ENCODE data around the gene IFT88. TPM values are rescaled to one million over a fixed set of nuclear protein-coding genes. Genes with fewer than 3 reads are reported as not detected.

The IFT88 gene
- total RNA-seq, 1 experiment from 2014 or later = 12.3 TPM

DNA sequence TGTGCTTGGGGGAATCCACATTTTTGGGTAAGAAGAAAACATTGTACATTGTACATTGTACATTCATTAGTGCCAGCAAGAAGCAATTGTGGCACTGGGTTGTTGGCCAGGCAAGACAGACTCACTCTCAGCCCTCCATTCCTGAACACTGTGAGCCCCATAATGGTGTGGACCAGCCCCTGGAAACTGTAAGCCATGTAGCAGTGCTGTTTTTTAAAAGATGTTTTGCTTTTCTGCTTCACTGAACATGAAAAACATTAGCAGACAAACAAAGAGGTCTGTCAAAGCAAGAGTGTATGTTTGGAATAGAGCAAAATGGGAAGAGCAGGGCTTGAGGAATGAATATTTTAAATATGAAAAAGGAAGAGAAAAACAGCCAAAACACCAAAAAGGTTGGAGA is 97.4 kb downstream of the IFT88 start:
- no peaks in the 10 kb centered on the region for H3K36me3 ChIP-seq (ENCODE audit: control insufficient read depth, insufficient read depth, low read length)
- H3K27me3 ChIP-seq (ENCODE audit: control insufficient read depth, insufficient read depth, low read length) = no peaks in the 10 kb centered on the region
- TF ChIP-seq TCF7L2 (IDR thresholded peaks at IDR 0.05; ENCODE audit: low read depth, low read length) = no peak
- no peak for TF ChIP-seq SIN3A (IDR thresholded peaks at IDR 0.05; ENCODE audit: borderline replicate concordance, insufficient read depth, low read depth, low read length)
- TF ChIP-seq, protein P1, sequence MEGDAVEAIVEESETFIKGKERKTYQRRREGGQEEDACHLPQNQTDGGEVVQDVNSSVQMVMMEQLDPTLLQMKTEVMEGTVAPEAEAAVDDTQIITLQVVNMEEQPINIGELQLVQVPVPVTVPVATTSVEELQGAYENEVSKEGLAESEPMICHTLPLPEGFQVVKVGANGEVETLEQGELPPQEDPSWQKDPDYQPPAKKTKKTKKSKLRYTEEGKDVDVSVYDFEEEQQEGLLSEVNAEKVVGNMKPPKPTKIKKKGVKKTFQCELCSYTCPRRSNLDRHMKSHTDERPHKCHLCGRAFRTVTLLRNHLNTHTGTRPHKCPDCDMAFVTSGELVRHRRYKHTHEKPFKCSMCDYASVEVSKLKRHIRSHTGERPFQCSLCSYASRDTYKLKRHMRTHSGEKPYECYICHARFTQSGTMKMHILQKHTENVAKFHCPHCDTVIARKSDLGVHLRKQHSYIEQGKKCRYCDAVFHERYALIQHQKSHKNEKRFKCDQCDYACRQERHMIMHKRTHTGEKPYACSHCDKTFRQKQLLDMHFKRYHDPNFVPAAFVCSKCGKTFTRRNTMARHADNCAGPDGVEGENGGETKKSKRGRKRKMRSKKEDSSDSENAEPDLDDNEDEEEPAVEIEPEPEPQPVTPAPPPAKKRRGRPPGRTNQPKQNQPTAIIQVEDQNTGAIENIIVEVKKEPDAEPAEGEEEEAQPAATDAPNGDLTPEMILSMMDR (IDR thresholded peaks at IDR 0.05) = no peak
- TF ChIP-seq, protein P2, sequence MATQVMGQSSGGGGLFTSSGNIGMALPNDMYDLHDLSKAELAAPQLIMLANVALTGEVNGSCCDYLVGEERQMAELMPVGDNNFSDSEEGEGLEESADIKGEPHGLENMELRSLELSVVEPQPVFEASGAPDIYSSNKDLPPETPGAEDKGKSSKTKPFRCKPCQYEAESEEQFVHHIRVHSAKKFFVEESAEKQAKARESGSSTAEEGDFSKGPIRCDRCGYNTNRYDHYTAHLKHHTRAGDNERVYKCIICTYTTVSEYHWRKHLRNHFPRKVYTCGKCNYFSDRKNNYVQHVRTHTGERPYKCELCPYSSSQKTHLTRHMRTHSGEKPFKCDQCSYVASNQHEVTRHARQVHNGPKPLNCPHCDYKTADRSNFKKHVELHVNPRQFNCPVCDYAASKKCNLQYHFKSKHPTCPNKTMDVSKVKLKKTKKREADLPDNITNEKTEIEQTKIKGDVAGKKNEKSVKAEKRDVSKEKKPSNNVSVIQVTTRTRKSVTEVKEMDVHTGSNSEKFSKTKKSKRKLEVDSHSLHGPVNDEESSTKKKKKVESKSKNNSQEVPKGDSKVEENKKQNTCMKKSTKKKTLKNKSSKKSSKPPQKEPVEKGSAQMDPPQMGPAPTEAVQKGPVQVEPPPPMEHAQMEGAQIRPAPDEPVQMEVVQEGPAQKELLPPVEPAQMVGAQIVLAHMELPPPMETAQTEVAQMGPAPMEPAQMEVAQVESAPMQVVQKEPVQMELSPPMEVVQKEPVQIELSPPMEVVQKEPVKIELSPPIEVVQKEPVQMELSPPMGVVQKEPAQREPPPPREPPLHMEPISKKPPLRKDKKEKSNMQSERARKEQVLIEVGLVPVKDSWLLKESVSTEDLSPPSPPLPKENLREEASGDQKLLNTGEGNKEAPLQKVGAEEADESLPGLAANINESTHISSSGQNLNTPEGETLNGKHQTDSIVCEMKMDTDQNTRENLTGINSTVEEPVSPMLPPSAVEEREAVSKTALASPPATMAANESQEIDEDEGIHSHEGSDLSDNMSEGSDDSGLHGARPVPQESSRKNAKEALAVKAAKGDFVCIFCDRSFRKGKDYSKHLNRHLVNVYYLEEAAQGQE (IDR thresholded peaks at IDR 0.05; ENCODE audit: insufficient read depth in 1 of 2, low read depth in 2 of 2, low read length in 1 of 2) = no peak
- TF ChIP-seq POLR2AphosphoS5 (IDR thresholded peaks at IDR 0.05; ENCODE audit: low read depth, low read length) = no peak
- intact Hi-C loops (cut with micrococcal nuclease; ENCODE audit: unreplicated experiment) = no loop called here
- ChIA-PET CTCF (no interaction called here), POLR2A (no interaction called here)
- DNase-seq (ENCODE audit: low read depth, low spot score) (no peak), ATAC-seq (no peak)
- H3K9me3 ChIP-seq (ENCODE audit: control insufficient read depth, insufficient read depth, low read depth, low read length) = no peaks in the 10 kb centered on the region
- in situ Hi-C loops (cut with HindIII; ENCODE audit: low pct_unique_long_range_greater_than_20kb, low sequenced_read_pairs) = no loop called here
- H3K4me3 ChIP-seq (ENCODE audit: low read depth in 2 of 2, low read length in 2 of 2) = no peak overlapping the region
- no peaks in the 10 kb centered on the region for H3K4me1 ChIP-seq (ENCODE audit: control insufficient read depth, insufficient read depth, low read length)
- BruUV-seq (replicated peaks) = no TSS peak
- H3K27ac ChIP-seq (ENCODE audit: low read length) = no peak overlapping the region

DNA sequence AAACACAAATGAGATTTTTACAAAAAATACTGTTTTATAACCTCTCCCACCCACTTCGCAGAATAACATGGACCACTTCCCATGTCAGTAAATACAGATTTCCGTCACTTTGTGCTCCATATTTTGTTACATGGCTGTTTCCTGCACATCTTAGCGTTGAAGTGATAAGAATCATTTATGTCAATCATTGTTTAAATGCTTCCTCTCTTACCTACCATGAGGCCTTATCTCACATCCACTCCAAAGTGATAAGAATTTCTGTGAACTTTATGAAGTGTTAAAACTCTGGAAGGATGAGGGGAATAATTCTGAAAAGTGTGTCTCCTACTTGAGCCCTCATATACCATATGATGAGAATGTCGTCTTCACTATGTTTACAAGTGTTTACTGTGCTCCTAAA is 100.0 kb downstream of the IFT88 start:
- ChIA-PET POLR2A (no interaction called here), CTCF (no interaction called here)
- Histone ChIP-seq H3K27me3 (ENCODE audit: control insufficient read depth, insufficient read depth, low read length) (no peaks in the 10 kb centered on the region), H3K4me1 (ENCODE audit: control insufficient read depth, insufficient read depth, low read length) (no peaks in the 10 kb centered on the region), H3K9me3 (ENCODE audit: control insufficient read depth, insufficient read depth, low read depth, low read length) (no peaks in the 10 kb centered on the region), H3K4me3 (ENCODE audit: low read depth in 2 of 2, low read length in 2 of 2) (no peak overlapping the region), H3K36me3 (ENCODE audit: control insufficient read depth, insufficient read depth, low read length) (no peaks in the 10 kb centered on the region), H3K27ac (ENCODE audit: low read length) (no peak overlapping the region)
- BruUV-seq (replicated peaks) = no TSS peak
- no peak for DNase-seq (ENCODE audit: low read depth, low spot score)
- ATAC-seq = no peak
- in situ Hi-C loops (cut with HindIII; ENCODE audit: low pct_unique_long_range_greater_than_20kb, low sequenced_read_pairs) (no loop called here), intact Hi-C loops (cut with micrococcal nuclease; ENCODE audit: unreplicated experiment) (no loop called here)
- TF ChIP-seq SIN3A (IDR thresholded peaks at IDR 0.05; ENCODE audit: borderline replicate concordance, insufficient read depth, low read depth, low read length) (no peak), POLR2AphosphoS5 (IDR thresholded peaks at IDR 0.05; ENCODE audit: low read depth, low read length) (no peak), TCF7L2 (IDR thresholded peaks at IDR 0.05; ENCODE audit: low read depth, low read length) (no peak)
- TF ChIP-seq, protein P1 (IDR thresholded peaks at IDR 0.05) = no peak
- TF ChIP-seq, protein P2 (IDR thresholded peaks at IDR 0.05; ENCODE audit: insufficient read depth in 1 of 2, low read depth in 2 of 2, low read length in 1 of 2) = no peak

Measured in Panc1 (cell line).